Activated CD8-positive, alpha-beta memory T cell treated with anti-CD3 and anti-CD28 coated beads for 36 hours (primary cell): Measurements from ENCODE around the gene LZTR1. TPM values are rescaled to one million over a fixed set of nuclear protein-coding genes. Genes with fewer than 3 reads are reported as not detected.

ENCODE experiments used
- CTCF ChIA-PET: fragments of 350-600 bp; sonication (Branson Sonifier 250); formaldehyde crosslinking; loops from one replicate; lab custom pipeline; 2021; ENCODE audit warnings: antibody characterized with exemption; lab: Charles Lee
- POLR2A ChIA-PET: fragments of 350-600 bp; sonication (Branson Sonifier 250); formaldehyde crosslinking; loops from one replicate; lab custom pipeline; 2021; ENCODE audit warnings: antibody characterized with exemption; lab: Charles Lee
- total RNA-seq, 2 experiments: library from RNA; stranded (reverse); gene quantifications; one replicate each; pipeline ENCODE4 v1.2.3, GENCODE V29; 2021

LZTR1 gene
- total RNA-seq, 2 experiments from 2014 or later: 62.6 to 74.2 TPM

GRCh38 chr22:20975541-20976290, 6.4 kb upstream of the LZTR1 start:
- POLR2A ChIA-PET: no interaction called here

DNA sequence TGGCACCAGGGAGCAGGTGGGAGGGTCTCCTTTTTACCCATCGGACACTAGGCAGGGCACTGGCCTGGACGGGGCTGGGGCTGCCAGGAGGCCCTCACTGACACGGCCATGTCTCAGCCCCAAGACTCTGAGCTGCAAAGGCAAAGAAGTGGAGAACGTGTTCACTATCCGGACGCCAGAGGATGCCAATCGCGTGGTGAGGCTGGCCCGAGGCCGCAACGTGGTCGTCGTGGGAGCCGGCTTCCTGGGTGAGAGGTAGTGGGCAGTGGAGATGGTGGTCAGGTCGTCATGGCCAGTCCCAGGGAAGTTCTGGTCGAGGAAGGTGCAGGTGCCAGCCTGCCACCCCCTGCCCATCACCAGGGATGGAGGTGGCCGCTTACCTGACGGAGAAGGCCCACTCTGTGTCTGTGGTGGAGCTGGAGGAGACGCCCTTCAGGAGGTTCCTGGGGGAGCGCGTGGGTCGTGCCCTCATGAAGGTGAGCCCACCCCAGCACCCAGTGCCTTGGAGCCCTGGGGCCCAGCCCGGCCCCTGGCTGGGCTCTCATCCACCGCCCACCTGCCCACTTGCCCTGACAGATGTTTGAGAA, 5.7 kb upstream of the LZTR1 start:
- CTCF ChIA-PET: interaction anchor here (2.2 kb wide), 1 partner anchor 16 kb away, joined by 7 read pairs; no protein-coding TSS in a partner anchor
- POLR2A ChIA-PET: no interaction called here

More at GRCh38 chr22:20975541-20976290, 6.4 kb upstream of the LZTR1 start:
- CTCF ChIA-PET: interaction anchor here (2.2 kb wide), 1 partner anchor 16 kb away, joined by 7 read pairs; no protein-coding TSS in a partner anchor

DNA sequence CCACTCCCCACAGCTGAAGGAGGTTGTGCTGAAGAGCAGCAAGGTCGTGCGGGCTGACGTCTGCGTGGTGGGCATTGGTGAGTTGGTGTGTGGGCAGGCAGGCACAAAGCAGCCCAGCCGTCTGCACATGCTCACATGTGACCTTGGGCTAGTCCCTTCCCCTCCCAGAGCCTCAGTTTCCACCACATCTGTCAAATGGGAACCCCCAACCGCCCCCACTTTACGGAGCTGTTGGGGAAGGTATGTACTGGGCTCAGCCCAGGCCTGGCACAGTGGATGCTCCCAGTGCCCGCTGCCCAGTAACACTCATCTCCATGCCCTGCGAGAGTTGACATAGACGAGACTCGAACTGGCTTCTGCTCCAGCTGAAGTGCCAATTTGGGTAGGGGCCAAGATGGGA, 5.1 kb upstream of the LZTR1 start:
- POLR2A ChIA-PET: no interaction called here
- CTCF ChIA-PET: interaction anchor here (2.2 kb wide), 1 partner anchor 15 kb away, joined by 7 read pairs; no protein-coding TSS in a partner anchor

- CTCF ChIA-PET: interaction anchor here (1.1 kb wide), 1 partner anchor 17 kb away, joined by 3 read pairs; no protein-coding TSS in a partner anchor
Measured at GRCh38 chr22:20977516-20978170, 4.5 kb upstream of the LZTR1 start.

GRCh38 chr22:20978419-20978818, 3.7 kb upstream of the LZTR1 start:
- CTCF ChIA-PET: interaction anchor here (1.1 kb wide), 1 partner anchor 18 kb away, joined by 3 read pairs; no protein-coding TSS in a partner anchor
- POLR2A ChIA-PET: no interaction called here

More at GRCh38 chr22:20977516-20978170, 4.5 kb upstream of the LZTR1 start:
- POLR2A ChIA-PET: no interaction called here

DNA sequence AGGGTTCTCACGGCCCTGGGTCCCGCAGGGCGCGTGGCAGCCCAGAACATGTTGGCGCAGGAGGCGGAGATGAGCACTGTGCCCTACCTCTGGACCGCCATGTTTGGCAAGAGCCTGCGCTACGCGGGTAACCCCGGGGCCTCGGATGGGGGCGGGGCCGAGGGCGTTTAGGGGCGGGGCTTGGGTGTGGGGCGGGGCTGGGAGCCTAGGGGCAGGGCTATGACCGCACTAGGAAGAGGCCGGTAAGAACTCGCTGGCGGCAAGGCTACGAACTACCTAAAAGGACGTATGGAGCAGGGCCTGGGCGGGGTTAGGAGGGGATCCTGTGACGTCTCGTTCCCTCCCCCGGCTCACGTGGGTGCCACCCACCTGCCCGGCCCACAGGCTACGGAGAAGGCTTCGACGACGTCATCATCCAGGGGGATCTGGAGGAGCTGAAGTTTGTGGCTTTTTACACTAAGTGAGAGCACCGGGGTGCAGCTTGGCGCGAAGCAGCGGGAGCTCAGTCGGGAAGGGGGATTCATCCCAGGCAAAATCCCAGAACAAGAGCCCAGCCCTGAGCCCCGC, 2.8 kb upstream of the LZTR1 start:
- POLR2A ChIA-PET: interaction anchor here (1.3 kb wide), 1 partner anchor 23 kb away, joined by 3 read pairs; no protein-coding TSS in a partner anchor
- CTCF ChIA-PET: no interaction called here

DNA sequence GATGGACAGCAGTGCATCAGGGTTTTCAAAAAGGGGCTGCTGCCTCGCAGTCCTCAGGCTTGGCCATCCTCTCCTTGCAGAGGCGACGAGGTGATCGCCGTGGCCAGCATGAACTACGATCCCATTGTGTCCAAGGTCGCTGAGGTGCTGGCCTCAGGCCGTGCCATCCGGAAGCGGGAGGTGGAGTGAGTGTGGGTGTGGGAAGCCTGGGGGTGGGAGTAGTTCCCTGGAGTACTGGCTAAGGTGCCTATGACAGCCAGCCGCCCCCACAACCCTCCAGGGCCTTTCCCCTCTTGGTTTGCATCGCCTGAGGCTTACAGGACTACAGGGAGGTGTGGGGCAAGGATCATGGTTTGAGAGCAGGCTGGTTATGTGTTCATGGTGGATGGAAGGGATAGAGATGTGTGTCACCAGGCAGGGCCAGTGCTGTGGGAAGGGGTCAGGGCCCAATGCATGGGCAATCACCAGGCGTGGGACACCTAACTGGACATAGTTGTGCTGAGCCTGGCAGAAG, 2.1 kb upstream of the LZTR1 start:
- CTCF ChIA-PET: no interaction called here
- POLR2A ChIA-PET: interaction anchor here (1.3 kb wide), 1 partner anchor 23 kb away, joined by 3 read pairs; no protein-coding TSS in a partner anchor

GRCh38 chr22:20980523-20980922, 1.6 kb upstream of the LZTR1 start:
- POLR2A ChIA-PET: interaction anchor here (0.6 to 2.9 kb wide), 3 partner anchors 19 to 254 kb away, joined by 3 to 23 read pairs (median 3); no protein-coding TSS in a partner anchor
- CTCF ChIA-PET: interaction anchor here (1.4 kb wide), 1 partner anchor 22 kb away, joined by 3 read pairs; no protein-coding TSS in a partner anchor

DNA sequence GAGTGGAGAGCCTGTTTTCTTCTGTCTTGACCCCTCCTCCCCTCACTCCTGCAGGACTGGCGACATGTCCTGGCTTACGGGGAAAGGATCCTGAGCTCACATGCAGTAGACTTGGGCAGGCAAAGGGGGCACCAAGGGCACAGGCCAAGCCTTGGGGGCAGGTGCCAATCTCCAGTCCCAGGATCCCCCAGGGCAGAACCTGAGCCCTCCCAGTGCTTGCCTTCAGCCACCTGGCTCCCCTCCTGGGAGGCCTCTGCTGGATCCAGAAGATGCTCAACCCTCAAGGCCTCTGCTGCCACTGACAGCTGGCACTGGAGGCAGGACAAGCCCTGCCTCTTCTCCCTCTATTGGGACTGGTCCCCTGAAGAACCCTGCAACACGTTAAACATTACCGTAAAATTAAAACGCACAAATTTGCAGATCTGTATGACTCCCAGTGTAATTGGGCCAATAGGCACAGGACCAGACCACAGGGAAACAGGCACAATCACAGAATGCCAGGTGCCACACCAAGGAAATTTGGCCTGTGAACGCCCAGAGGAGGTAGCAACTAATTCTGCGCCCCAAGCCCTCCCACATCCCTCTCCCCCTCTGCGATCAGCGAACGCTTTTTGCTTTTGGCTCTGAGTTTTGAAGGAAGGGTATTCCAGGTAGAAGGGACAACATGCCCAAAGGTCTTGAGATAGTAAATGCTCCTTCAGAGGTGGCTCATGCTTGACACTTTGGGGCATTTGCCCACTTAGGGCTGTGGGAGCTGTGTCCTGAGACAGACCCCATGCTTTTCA, 967 bp upstream of the LZTR1 start:
- POLR2A ChIA-PET: interaction anchor here (0.6 to 2.9 kb wide), 4 partner anchors 18 to 255 kb away, joined by 3 to 23 read pairs (median 12); partner anchors contain the start of gene THAP7

GRCh38 chr22:20982563-20982882, 426 bp downstream of the LZTR1 start:
- CTCF ChIA-PET: interaction anchor here (1.1 to 1.2 kb wide), 2 partner anchors 17 to 119 kb away, joined by 3 read pairs; no protein-coding TSS in a partner anchor
- POLR2A ChIA-PET: interaction anchor here (0.6 to 2.9 kb wide), 6 partner anchors 10 to 123 kb away, joined by 3 to 23 read pairs (median 4); partner anchors contain the start of genes CRKL and THAP7

More for the DNA sequence above, 967 bp upstream of the LZTR1 start:
- CTCF ChIA-PET: interaction anchor here (1.1 to 1.4 kb wide), 3 partner anchors 15 to 121 kb away, joined by 3 read pairs; no protein-coding TSS in a partner anchor

DNA sequence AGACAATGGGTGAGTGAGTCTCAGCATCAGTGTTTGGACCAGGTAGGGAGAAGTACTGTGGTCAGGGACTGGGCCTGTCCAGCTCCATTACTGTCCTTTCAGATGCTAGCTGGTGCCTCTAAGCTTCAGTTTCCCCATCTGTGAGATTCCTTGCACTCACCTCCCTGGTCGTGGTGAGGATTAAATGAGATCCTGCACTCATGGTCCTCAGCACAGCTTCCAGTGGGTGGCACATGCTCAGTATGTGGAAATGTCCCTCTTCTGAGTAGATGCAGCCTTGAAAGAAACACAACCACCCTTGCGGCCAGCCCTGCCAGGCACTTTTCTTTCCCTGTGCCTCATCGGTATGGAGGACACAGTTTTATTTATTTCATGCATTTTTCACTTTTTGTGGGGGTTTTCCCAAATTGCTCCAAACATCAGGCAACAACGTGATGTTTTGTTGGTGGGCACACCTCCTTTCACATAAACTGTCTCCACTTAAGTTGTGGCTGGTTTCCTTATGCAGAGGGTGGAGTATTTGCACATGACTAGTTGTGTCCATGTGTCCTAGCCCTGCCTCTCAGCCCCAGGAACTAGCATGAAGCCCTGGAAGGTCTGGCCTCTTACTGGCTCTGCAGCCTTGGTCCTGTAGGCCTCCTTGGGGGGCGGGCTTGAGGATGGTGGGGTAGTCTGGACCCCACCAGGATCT, 1.1 kb downstream of the LZTR1 start:
- POLR2A ChIA-PET: interaction anchor here (1.4 to 2.9 kb wide), 3 partner anchors 11 to 20 kb away, joined by 4 to 23 read pairs (median 21); partner anchors contain the start of gene THAP7

DNA sequence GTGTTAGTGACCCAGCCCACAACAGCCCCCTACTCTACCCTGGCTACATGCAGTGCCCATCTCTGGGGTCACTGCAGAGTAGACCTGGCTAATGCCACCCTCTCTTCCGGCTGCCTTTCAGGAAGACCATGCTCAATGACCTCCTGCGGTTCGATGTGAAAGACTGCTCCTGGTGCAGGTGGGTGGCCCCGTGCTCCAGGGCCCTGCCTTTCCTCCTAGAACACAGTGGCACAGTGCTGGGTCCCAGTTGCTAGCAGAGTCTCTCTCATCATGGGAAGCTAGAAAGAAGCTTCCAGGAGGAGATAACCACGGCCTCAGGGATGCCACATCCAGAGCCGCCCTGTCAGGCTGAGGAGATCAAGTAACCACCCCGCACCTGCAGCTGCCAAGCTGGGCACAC, 3.6 kb downstream of the LZTR1 start:
- ChIA-PET POLR2A (no interaction called here), CTCF (interaction anchor here (0.6 kb wide), 1 partner anchor 182 kb away, joined by 3 read pairs; no protein-coding TSS in a partner anchor)

More for the DNA sequence above, 1.1 kb downstream of the LZTR1 start:
- CTCF ChIA-PET: no interaction called here

DNA sequence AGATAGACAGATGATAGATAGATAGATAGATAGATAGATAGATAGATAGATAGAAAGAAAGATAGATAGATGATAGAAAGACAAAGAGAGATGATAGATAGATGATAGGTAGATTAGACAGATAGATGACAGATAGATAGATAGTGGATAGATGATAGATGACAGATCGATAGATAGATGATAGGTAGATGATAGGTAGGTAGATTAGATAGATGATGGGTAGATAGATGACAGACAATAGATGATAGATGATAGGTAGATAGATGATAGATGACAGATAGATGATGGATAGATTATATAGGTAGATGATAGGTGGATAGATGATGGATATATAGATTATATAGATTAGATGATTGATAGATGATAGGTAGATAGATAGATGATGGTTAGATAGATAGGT, 4.3 kb downstream of the LZTR1 start:
- ChIA-PET CTCF (interaction anchor here (0.6 kb wide), 1 partner anchor 182 kb away, joined by 3 read pairs; no protein-coding TSS in a partner anchor), POLR2A (no interaction called here)

GRCh38 chr22:20987375-20987774, 5.3 kb downstream of the LZTR1 start:
- CTCF ChIA-PET: no interaction called here

DNA sequence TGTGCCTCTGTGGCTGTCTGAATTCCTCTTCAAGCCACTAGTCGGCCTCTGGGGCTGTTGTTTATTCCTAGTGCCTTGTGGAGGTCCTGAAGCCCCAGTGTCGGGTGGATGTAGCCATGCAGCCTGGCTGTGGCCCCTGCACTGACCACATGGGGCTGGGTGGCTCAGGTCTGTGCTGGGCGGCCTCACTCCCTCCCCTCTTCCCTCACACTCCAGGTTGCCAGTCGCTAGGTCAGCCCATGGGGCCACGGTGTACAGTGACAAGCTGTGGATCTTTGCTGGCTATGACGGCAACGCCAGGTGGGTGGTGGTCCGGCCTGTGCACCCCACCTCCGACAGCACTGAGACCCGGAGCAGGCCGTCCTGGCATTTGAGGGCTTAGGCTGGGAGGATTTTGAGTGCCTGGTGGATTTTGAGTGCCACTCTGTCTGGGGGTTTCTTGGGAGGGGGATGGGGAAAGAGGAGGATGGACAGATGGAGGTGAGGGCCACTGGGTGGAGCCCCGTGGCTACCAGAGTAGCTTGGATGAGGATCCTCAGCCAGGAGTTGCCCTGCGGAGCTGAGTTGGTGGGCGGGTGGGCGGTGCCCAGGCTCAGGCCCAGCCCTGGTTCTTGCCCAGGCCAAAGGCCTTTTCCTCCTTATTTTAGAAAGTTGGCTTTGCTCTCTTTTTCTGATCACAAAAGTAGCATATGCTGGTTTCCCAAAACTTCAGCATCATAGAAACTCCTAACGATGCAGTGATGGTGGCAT, 6.7 kb downstream of the LZTR1 start:
- ChIA-PET CTCF (interaction anchor here (1.0 kb wide), 1 partner anchor 129 kb away, joined by 6 read pairs; the partner anchor contains the start of gene SNAP29), POLR2A (no interaction called here)

More at GRCh38 chr22:20987375-20987774, 5.3 kb downstream of the LZTR1 start:
- POLR2A ChIA-PET: interaction anchor here (0.6 kb wide), 1 partner anchor 17 kb away, joined by 3 read pairs; no protein-coding TSS in a partner anchor
